Lower lobe of right lung (tissue), 2 donors: ENCODE results near the gene KCNK6. TPM values are rescaled to one million over a fixed set of nuclear protein-coding genes. Genes with fewer than 3 reads are reported as not detected.

Source experiments
- ATAC-seq, 2 donors: fragments of 200-7000 bp; cut with Tn5 transposase; one replicate each; pipeline ENCODE4 v1.9.1; 2020 to 2022; ENCODE audit warnings: mild to moderate bottlenecking in 2 of 2, moderate library complexity in 2 of 2
- DNase-seq: peaks from one replicate; pipeline ENCODE4 v3.0.0-alpha.2; 2020
- H3K27ac ChIP-seq: fragments of 200-600 bp; one replicate; pipeline ENCODE4 v1.8.0; 2022
- H3K27me3 ChIP-seq: fragments of 200-600 bp; one replicate; pipeline ENCODE4 v1.8.0; 2022; ENCODE audit warnings: low read depth
- H3K36me3 ChIP-seq: fragments of 200-600 bp; one replicate; pipeline ENCODE4 v1.8.0; 2022; ENCODE audit warnings: mild to moderate bottlenecking
- H3K4me1 ChIP-seq: fragments of 200-600 bp; one replicate; pipeline ENCODE4 v1.8.0; 2022
- H3K4me3 ChIP-seq: fragments of 200-600 bp; one replicate; pipeline ENCODE4 v1.8.0; 2022; ENCODE audit warnings: mild to moderate bottlenecking
- H3K9me3 ChIP-seq: fragments of 200-600 bp; one replicate; pipeline ENCODE4 v1.8.0; 2022
- intact Hi-C: fragments of 100-400 bp; cut with DNase I; formaldehyde crosslinking; loops from one replicate; pipeline ENCODE4 v1.11.0; 2022
- total RNA-seq: library from RNA; stranded (reverse); fragmentation: NEBNext Ultra II Directional; extraction: Animal tissue kit (Norgen Biotek cat#: 25700); gene quantifications from one replicate; pipeline ENCODE4 v1.2.1, GENCODE V29; 2021
- TF ChIP-seq, protein P1 (sequence below): fragments of 200-600 bp; IDR thresholded peaks from one replicate; pipeline ENCODE4 v1.8.0; 2022; ENCODE audit warnings: antibody characterized with exemption, mild to moderate bottlenecking
- donor health status: DM: no; HTN: yes; CAD: no; lungs with severe emphysema.

KCNK6 gene
- total RNA-seq, 1 donor from 2014 or later, result 11.5 TPM

DNA sequence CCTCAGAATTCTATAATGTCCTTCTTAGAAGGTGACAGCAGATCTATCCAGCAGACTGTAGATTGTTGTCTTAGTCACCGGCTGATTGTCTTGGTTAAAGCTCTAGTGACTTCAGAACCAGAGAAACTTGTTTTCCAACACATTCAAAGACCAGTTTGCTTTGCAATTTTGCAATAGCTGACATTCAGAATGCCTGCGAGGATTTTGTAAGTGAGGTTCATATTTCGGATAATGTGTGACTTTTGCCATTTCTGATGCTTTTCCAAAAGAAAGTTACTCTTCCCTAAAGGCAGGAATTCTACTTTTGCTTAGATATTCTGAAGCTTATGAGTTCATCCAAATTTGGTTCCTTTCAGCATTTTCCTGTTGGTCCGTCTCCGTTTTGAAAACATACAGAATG lies 42.1 kb upstream of the KCNK6 start:
- Histone ChIP-seq H3K27me3 (no peaks in the 10 kb centered on the region), H3K4me3 (no peak overlapping the region), H3K4me1 (peaks cover 70% of the 10 kb centered on the region), H3K27ac (peak overlapping the region; percentile 72), H3K9me3 (no peaks in the 10 kb centered on the region), H3K36me3 (no peaks in the 10 kb centered on the region)
- TF ChIP-seq, protein P1, sequence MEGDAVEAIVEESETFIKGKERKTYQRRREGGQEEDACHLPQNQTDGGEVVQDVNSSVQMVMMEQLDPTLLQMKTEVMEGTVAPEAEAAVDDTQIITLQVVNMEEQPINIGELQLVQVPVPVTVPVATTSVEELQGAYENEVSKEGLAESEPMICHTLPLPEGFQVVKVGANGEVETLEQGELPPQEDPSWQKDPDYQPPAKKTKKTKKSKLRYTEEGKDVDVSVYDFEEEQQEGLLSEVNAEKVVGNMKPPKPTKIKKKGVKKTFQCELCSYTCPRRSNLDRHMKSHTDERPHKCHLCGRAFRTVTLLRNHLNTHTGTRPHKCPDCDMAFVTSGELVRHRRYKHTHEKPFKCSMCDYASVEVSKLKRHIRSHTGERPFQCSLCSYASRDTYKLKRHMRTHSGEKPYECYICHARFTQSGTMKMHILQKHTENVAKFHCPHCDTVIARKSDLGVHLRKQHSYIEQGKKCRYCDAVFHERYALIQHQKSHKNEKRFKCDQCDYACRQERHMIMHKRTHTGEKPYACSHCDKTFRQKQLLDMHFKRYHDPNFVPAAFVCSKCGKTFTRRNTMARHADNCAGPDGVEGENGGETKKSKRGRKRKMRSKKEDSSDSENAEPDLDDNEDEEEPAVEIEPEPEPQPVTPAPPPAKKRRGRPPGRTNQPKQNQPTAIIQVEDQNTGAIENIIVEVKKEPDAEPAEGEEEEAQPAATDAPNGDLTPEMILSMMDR, result no peak
- ATAC-seq (peak in 1 of 2 donors; percentile 73), DNase-seq (no peak)
- intact Hi-C loops, result no loop called here

DNA sequence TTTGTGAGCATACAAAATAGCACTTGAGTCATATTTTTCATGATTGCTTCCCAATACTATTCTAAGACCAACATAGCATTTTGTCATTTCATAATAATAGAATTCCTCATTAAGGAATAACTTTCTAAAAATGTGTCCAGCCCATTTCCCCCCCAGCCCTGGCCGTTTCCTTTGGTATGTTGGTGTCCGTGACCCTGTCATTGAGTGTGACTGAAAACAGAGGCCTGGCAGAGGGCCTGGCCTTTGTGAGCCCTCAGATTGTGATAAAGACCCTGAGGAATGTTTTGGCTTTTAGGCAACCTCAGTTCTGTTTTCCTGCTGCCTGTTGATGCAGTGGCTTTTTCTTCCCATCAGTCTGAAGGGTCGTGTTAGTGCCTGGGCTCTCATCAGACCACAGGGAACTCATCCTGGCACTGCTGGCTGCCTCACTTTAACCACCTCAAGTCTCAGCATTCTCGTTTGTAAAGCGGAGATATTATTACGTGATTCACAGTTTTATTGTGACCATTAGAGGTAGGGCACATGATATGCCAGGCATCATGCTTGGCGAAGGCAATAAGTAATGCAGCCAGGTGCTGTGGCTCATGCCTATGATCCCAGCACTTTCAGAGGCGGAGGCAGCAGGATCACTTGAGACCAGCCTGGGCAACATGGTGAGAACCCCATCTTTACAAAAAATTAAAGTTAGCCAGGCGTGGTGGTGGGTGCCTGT lies 41.5 kb upstream of the KCNK6 start:
- peaks cover 76% of the 10 kb centered on the region for H3K4me1 ChIP-seq
- peak; percentile 82 to 83 for ATAC-seq

DNA sequence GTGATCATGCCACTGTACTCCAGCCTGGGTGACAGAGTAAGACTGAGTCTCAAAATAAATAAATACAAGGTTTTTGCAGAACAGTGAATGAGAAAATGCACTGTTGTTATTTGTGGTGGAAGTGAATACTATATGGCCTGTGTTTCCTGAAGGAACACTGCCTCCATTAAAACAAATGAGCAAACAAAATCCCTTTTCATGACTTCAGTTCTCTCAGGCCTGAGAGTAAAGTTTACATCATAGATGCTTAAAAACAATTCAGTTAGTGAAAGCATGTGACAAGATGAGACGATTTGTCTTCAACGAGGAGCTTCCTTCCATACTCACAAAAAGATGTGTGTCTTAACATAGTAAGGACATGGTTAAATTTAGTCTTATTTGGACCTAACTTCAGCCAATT lies 40.9 kb upstream of the KCNK6 start:
- no peak for ATAC-seq
- intact Hi-C loops, result no loop called here
- DNase-seq, result no peak
- no peaks in the 10 kb centered on the region for H3K36me3 ChIP-seq
- H3K27ac ChIP-seq, result peak overlapping the region; percentile 72
- H3K4me1 ChIP-seq, result peaks cover 81% of the 10 kb centered on the region
- H3K27me3 ChIP-seq, result no peaks in the 10 kb centered on the region
- H3K4me3 ChIP-seq, result no peak overlapping the region
- TF ChIP-seq, protein P1, result no peak
- H3K9me3 ChIP-seq, result no peaks in the 10 kb centered on the region

More for the DNA sequence above, 41.5 kb upstream of the KCNK6 start:
- intact Hi-C loops, result no loop called here
- H3K36me3 ChIP-seq, result no peaks in the 10 kb centered on the region
- peak overlapping the region; percentile 72 for H3K27ac ChIP-seq
- DNase-seq, result peak; percentile 62
- H3K9me3 ChIP-seq, result no peaks in the 10 kb centered on the region
- TF ChIP-seq, protein P1, result no peak
- no peak overlapping the region for H3K4me3 ChIP-seq
- no peaks in the 10 kb centered on the region for H3K27me3 ChIP-seq

DNA sequence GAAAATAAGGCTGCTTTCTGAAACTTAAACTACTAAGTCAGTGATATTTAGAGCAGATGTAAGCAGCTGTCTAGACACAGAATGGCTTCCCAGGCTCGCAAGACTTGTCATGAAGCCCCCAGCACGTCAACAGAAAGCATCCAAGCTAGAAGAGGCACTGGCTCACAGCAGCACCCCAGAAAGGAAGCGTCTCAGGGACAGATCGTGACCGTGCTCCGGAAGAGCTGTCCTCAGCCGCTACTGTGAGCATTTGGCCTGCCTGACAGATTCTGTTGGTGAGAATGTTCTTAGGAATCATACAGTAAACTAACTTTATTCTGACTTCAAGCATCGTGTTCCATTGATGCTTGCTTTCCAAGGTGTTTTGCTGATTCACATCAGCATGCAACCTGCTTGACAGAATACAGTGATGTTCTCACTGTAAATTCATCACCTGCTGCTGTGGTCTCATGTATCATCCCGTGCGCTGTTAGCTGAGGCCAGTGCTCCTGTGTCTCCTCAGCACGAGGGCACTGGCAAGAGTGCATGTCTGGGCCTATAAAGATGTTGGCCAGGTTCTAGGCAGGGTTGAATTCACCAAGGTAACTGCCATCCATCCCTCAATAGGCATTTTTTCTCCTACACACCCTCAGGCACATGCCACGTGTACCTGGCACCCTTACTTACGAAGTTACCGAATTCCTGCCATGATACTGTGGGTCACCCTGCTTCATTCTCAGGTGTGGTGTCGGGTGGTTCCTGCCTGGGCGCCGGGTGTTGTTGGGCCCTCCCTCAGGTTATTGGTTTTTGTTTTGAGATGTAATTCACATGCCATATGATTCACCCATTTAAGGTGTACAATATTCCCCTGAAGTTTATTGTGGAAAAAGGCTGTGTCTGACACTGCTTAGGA lies 39.4 kb upstream of the KCNK6 start:
- peak overlapping the region; percentile 38 for H3K27ac ChIP-seq
- H3K9me3 ChIP-seq, result no peaks in the 10 kb centered on the region
- DNase-seq, result no peak
- H3K4me1 ChIP-seq, result peaks cover 84% of the 10 kb centered on the region
- intact Hi-C loops, result no loop called here
- H3K36me3 ChIP-seq, result peaks cover 13% of the 10 kb centered on the region
- no peak for ATAC-seq
- H3K27me3 ChIP-seq, result no peaks in the 10 kb centered on the region
- no peak overlapping the region for H3K4me3 ChIP-seq
- TF ChIP-seq, protein P1, result no peak

DNA sequence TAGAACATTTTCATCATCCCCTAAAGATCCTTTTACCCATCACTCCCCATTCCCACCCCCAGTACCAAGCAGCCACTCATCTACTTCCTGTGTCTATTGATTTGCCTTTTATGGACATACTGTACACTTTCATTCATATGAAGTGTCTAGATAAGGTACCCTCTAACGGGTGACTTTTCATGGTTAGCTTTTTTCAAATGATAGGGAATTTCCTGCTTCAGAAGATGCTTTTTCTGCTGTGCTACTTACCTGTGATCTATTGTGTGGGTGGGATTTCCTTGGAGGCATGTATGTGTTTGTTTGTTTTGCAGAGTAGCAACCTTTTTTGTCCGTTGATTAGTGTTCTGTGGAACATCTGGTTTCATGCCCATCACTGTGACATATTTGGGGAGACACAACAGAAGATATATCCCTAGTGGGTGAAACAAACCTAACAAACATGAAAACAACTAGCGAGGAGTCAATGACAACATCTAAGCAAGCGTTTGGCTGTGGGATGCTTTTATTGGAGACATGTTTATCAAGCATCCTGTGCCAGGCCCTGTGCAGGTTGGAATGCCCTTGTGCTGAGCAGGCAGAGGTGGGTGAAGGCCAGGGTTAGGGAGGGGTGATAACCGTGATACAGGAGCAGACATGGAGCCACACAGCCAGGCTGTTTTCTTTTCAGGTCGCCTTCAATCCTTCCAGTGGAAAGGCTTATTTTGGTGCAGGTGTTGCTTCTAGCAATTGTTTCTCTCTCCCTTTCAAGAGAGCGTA lies 37.7 kb upstream of the KCNK6 start:
- TF ChIP-seq, protein P1, result no peak
- intact Hi-C loops, result no loop called here
- no peaks in the 10 kb centered on the region for H3K9me3 ChIP-seq
- H3K36me3 ChIP-seq, result peaks cover 18% of the 10 kb centered on the region
- H3K27me3 ChIP-seq, result no peaks in the 10 kb centered on the region
- peak overlapping the region; percentile 18 for H3K27ac ChIP-seq
- no peak overlapping the region for H3K4me3 ChIP-seq
- peaks cover 70% of the 10 kb centered on the region for H3K4me1 ChIP-seq
- DNase-seq, result no peak
- no peak for ATAC-seq
